Endothelial cell of umbilical vein (primary cell): Measurements from ENCODE around the gene PLP2. TPM values are rescaled to one million over a fixed set of nuclear protein-coding genes. Genes with fewer than 3 reads are reported as not detected.

Experiments used
- BruUV-seq: library from RNA; stranded (reverse); fragments of 400-500 nt; replicated peaks from 2 replicates; lab custom pipeline; 2021; lab: Mats Ljungman, UMichigan
- CTCF ChIA-PET: fragments of 300-600, 350-600 bp; sonication (Branson Sonifier 250); formaldehyde crosslinking; loops from one replicate; lab custom pipeline; 2021; ENCODE audit warnings: antibody characterized with exemption, inconsistent platforms; lab: Charles Lee
- POLR2A ChIA-PET: fragments of 300-600, 350-600 bp; sonication (Branson Sonifier 250); formaldehyde crosslinking; loops from one replicate; lab custom pipeline; 2021; ENCODE audit warnings: antibody characterized with exemption, inconsistent platforms; lab: Charles Lee
- DNase-seq: peaks from one replicate; pipeline ENCODE4 v3.0.0-alpha.2; 2011; ENCODE audit warnings: low read depth, low spot score
- FAIRE-seq: peaks from 2 replicates; lab custom pipeline; 2011; peaks lifted over from hg19 to GRCh38; lab: Jason Lieb, UNC
- H2AFZ ChIP-seq: 2 replicates; pipeline ENCODE4 v1.6.0; 2012; ENCODE audit warnings: low read depth, low read length, control low read depth, inconsistent platforms
- H3K27ac ChIP-seq: 2 replicates; pipeline ENCODE4 v1.5.1; 2011; ENCODE audit warnings: low read depth, mild to moderate bottlenecking, control low read depth, low read length, moderate library complexity; ENCODE audit not compliant: insufficient read depth
- H3K27me3 ChIP-seq, 2 experiments: 2 replicates each; pipeline versions ENCODE4 v1.6.0 to v1.6.1; 2011; ENCODE audit warnings: low read length in 2 of 2, mixed read lengths in 1 of 2; ENCODE audit not compliant: control insufficient read depth in 2 of 2, insufficient read depth in 2 of 2
- H3K36me3 ChIP-seq, 2 experiments: 2 replicates in 1 of 2; 3 replicates in 1 of 2; pipeline ENCODE4 v1.5.1; 2011; ENCODE audit warnings: low read length in 2 of 2, mild to moderate bottlenecking in 1 of 2, moderate library complexity in 1 of 2; ENCODE audit not compliant: control insufficient read depth in 2 of 2, insufficient read depth in 2 of 2; ENCODE audit errors: extremely low read depth in 1 of 2
- H3K4me1 ChIP-seq: 3 replicates; pipeline ENCODE4 v1.5.1; 2011; ENCODE audit warnings: mild to moderate bottlenecking, low read length; ENCODE audit not compliant: control insufficient read depth, insufficient read depth; ENCODE audit errors: extremely low read depth
- H3K4me2 ChIP-seq: 2 replicates; pipeline ENCODE4 v1.6.1; 2011; ENCODE audit warnings: low read length, control low read depth, mixed read lengths; ENCODE audit not compliant: insufficient read depth
- H3K4me3 ChIP-seq, 3 experiments: fragments of 200-600 bp in 1 of 3; sonication (generic), shearing (Covaris generic) in 1 of 3; replicated peaks in 1 of 3; 2 replicates each; pipeline ENCODE4 v1.5.1; 2011 to 2016; ENCODE audit warnings: control low read depth in 3 of 3, low read length in 3 of 3, mild to moderate bottlenecking in 2 of 3, inconsistent platforms in 1 of 3, low read depth in 1 of 3, moderate library complexity in 1 of 3; ENCODE audit not compliant: insufficient read depth in 1 of 3
- H3K79me2 ChIP-seq: 2 replicates; pipeline ENCODE4 v1.6.0; 2012; ENCODE audit warnings: low read length, inconsistent platforms; ENCODE audit not compliant: control insufficient read depth, insufficient read depth
- H3K9ac ChIP-seq: replicated peaks from 2 replicates; pipeline ENCODE3; 2011; ENCODE audit warnings: low read length, control low read depth; ENCODE audit not compliant: insufficient read depth; ENCODE audit errors: extremely low read depth
- H3K9me1 ChIP-seq: replicated peaks from 3 replicates; pipeline ENCODE4 v1.6.0; 2011; ENCODE audit warnings: mild to moderate bottlenecking, low read length; ENCODE audit not compliant: control insufficient read depth, insufficient read depth; ENCODE audit errors: extremely low read depth
- H3K9me3 ChIP-seq: replicated peaks from 2 replicates; pipeline ENCODE4 v1.5.1; 2012; ENCODE audit warnings: low read length, inconsistent platforms; ENCODE audit not compliant: control insufficient read depth, insufficient read depth
- H4K20me1 ChIP-seq: replicated peaks from 2 replicates; pipeline ENCODE3; 2011; ENCODE audit warnings: mild to moderate bottlenecking, low read length; ENCODE audit not compliant: control insufficient read depth, insufficient read depth; ENCODE audit errors: extremely low read depth
- CTCF ChIP-seq, 2 donors: IDR thresholded peaks; 1 replicate in 1 of 2; 2 replicates in 1 of 2; pipeline ENCODE4 v1.5.1; 2011; ENCODE audit warnings: low read length in 2 of 2, mild to moderate bottlenecking in 2 of 2, moderate library complexity in 2 of 2, control low read depth in 1 of 2, inconsistent platforms in 1 of 2, low read depth in 1 of 2; ENCODE audit not compliant: insufficient read depth in 1 of 2; ENCODE audit errors: extremely low read depth in 1 of 2
- EZH2 ChIP-seq: IDR thresholded peaks from 2 replicates; pipeline ENCODE4 v1.6.1; 2012; ENCODE audit warnings: borderline replicate concordance, low read depth, mild to moderate bottlenecking, moderate library complexity, low read length, inconsistent platforms; ENCODE audit not compliant: severe bottlenecking
- FOS ChIP-seq: IDR thresholded peaks from 2 replicates; pipeline ENCODE4 v1.6.1; 2011; ENCODE audit warnings: mild to moderate bottlenecking, low read length, moderate library complexity, borderline replicate concordance; ENCODE audit not compliant: insufficient read depth
- GATA2 ChIP-seq: IDR thresholded peaks from 2 replicates; pipeline ENCODE4 v1.7.0; 2011; ENCODE audit warnings: low read depth, mild to moderate bottlenecking, moderate library complexity, mixed read lengths, low read length; ENCODE audit not compliant: insufficient read length, insufficient read depth
- JUN ChIP-seq: IDR thresholded peaks from 2 replicates; pipeline ENCODE4 v1.6.1; 2011; ENCODE audit warnings: borderline replicate concordance, low read depth; ENCODE audit not compliant: insufficient read length, insufficient read depth
- MAX ChIP-seq: IDR thresholded peaks from 2 replicates; pipeline ENCODE4 v1.6.1; 2011; ENCODE audit not compliant: insufficient read depth, insufficient read length
- MYC ChIP-seq: IDR thresholded peaks from one replicate; pipeline ENCODE4 v1.6.1; 2011; ENCODE audit warnings: mild to moderate bottlenecking, low read depth, low read length
- POLR2A ChIP-seq: IDR thresholded peaks from 2 replicates; pipeline ENCODE4 v1.6.1; 2012; ENCODE audit warnings: low read depth, mild to moderate bottlenecking, control low read depth, low read length
- POLR2AphosphoS5 ChIP-seq: IDR thresholded peaks from 2 replicates; pipeline ENCODE4 v1.6.1; 2012; ENCODE audit warnings: low read depth, mild to moderate bottlenecking, control low read depth, low read length, moderate library complexity; ENCODE audit not compliant: insufficient read depth
- dilution Hi-C: fragments of 300-500 bp; cut with MboI; formaldehyde crosslinking; loops from one replicate; pipeline ENCODE4 v1.15.0; 2019; ENCODE audit warnings: low sequenced_read_pairs; ENCODE audit not compliant: extremely low pct_ligation_motif_present
- intact Hi-C: fragments of 100-400 bp; cut with micrococcal nuclease; formaldehyde crosslinking; loops from one replicate; pipeline ENCODE4 v1.10.0; 2022
- polyA plus RNA-seq, 4 experiments: library from polyadenylated mRNA; depleted of rRNA in 3 of 4; stranded (reverse) in 3 of 4; unstranded in 1 of 4; fragments of >200 nt; gene quantifications; 2 replicates each; pipeline versions ENCODE4 v1.2.1 to v1.2.3, GENCODE V29; 2011 to 2012; ENCODE audit warnings: missing spikeins in 1 of 4
- total RNA-seq: library from RNA; stranded (reverse); gene quantifications from 2 replicates; pipeline ENCODE4 v1.2.3, GENCODE V29; 2021

PLP2 gene
- total and polyA plus RNA-seq, 2 donors (not counting 3 experiments of a cell fraction or from before 2014, with no cell fraction given), result 153 to 277 TPM

- peak; percentile 21 for FAIRE-seq
- TF ChIP-seq CTCF (IDR thresholded peaks at IDR 0.05; ENCODE audit: extremely low read depth in 1 of 2, insufficient read depth in 1 of 2, low read depth in 1 of 2, low read length in 2 of 2) (no peak), MAX (no peak), FOS (no peak), JUN (no peak), POLR2AphosphoS5 (no peak), EZH2 (no peak), POLR2A (no peak), MYC (no peak), GATA2 (no peak)
- Histone ChIP-seq H3K79me2 (peaks cover 21% of the 10 kb centered on the region), H3K4me2 (no peak overlapping the region), H3K9me1 (no peaks in the 10 kb centered on the region), H3K27me3 (no peaks in the 10 kb centered on the region), H4K20me1 (no peaks in the 10 kb centered on the region), H3K9me3 (no peaks in the 10 kb centered on the region), H3K27ac (no peak overlapping the region), H3K4me3 (no peak overlapping the region), H3K4me1 (peaks cover 9% of the 10 kb centered on the region), H2AFZ (no peak overlapping the region), H3K36me3 (peaks cover 0 to 5% of the 10 kb centered on the region in 2 experiments), H3K9ac (no peak overlapping the region)
- ChIA-PET POLR2A (no interaction called here), CTCF (no interaction called here)
- dilution Hi-C loops, result no loop called here
- BruUV-seq, result no TSS peak
- DNase-seq, result no peak
- intact Hi-C loops, result no loop called here
Measured at GRCh38 chrX:49177338-49177833, 5.7 kb downstream of the PLP2 start.
